K562 (cell line): ENCODE data around the gene ZC3H12C. TPM values are rescaled to one million over a fixed set of nuclear protein-coding genes. Genes with fewer than 3 reads are reported as not detected.

Experiments
- ATAC-seq: fragments of 200-7000 bp; cut with Tn5 transposase; 3 replicates; pipeline ENCODE4 v1.9.1; 2020; ENCODE audit warnings: moderate library complexity
- BruUV-seq: library from RNA; stranded (reverse); fragments of 400-500 nt; replicated peaks from 2 replicates; lab custom pipeline; 2021; lab: Mats Ljungman, UMichigan
- CTCF ChIA-PET: fragments of 300-600 bp; formaldehyde crosslinking; extraction: SDS; loops from one replicate; lab custom pipeline; 2021; ENCODE audit warnings: low intra/inter-chr PET ratio; lab: Yijun Ruan, JAX
- POLR2A ChIA-PET: fragments of 300-600, 350-650 bp; sonication (Branson Sonifier 250); formaldehyde crosslinking; extraction: SDS; loops from one replicate; lab custom pipeline; 2021; ENCODE audit warnings: antibody characterized with exemption, inconsistent platforms; lab: Yijun Ruan, JAX
- DNase-seq, 4 experiments: peaks; one replicate each; pipeline versions ENCODE4 v3.0.0 to v3.0.0-alpha.2; 2011 to 2018; ENCODE audit warnings: low spot score in 3 of 4, mixed read lengths in 3 of 4; ENCODE audit errors: extremely low read depth in 1 of 4
- FAIRE-seq: peaks from 2 replicates; lab custom pipeline; 2011; peaks lifted over from hg19 to GRCh38; lab: Jason Lieb, UNC
- H2AFZ ChIP-seq: 2 replicates; pipeline ENCODE4 v1.6.0; 2011; ENCODE audit warnings: low read depth, low read length, control low read depth, inconsistent platforms
- H3K27ac ChIP-seq: fragments of 200-600 bp; 3 replicates; pipeline ENCODE4 v1.8.0; 2011; ENCODE audit warnings: low read depth, mild to moderate bottlenecking, control low read depth, inconsistent platforms, low read length, moderate library complexity, mixed read lengths; ENCODE audit errors: extremely low read depth
- H3K27me3 ChIP-seq, 2 experiments: fragments of 300-600 bp in 1 of 2; 2 replicates in 1 of 2; 3 replicates in 1 of 2; pipeline versions ENCODE4 v1.6.0 to v1.8.0; 2011; ENCODE audit warnings: inconsistent platforms in 2 of 2, low read length in 2 of 2, mild to moderate bottlenecking in 1 of 2, mixed read lengths in 1 of 2, moderate library complexity in 1 of 2; ENCODE audit not compliant: control insufficient read depth in 2 of 2, insufficient read depth in 2 of 2
- H3K36me3 ChIP-seq: fragments of 300-600 bp; 3 replicates; pipeline ENCODE4 v1.8.0; 2011; ENCODE audit warnings: mild to moderate bottlenecking, low read length, inconsistent platforms; ENCODE audit not compliant: control insufficient read depth, insufficient read depth
- H3K4me1 ChIP-seq, 2 experiments: fragments of 200-600 bp in 1 of 2; replicated peaks in 1 of 2; 2 replicates in 1 of 2; 3 replicates in 1 of 2; pipeline versions ENCODE4 v1.5.1 to v1.8.0; 2011; ENCODE audit warnings: inconsistent platforms in 2 of 2, low read length in 2 of 2, mild to moderate bottlenecking in 1 of 2, mixed read lengths in 1 of 2, moderate library complexity in 1 of 2; ENCODE audit not compliant: control insufficient read depth in 2 of 2, insufficient read depth in 2 of 2
- H3K4me2 ChIP-seq: 2 replicates; pipeline ENCODE4 v1.6.1; 2011; ENCODE audit warnings: low read length, control low read depth, inconsistent platforms, mixed read lengths; ENCODE audit not compliant: insufficient read depth
- H3K4me3 ChIP-seq: fragments of 200-600 bp; sonication (generic), shearing (Covaris generic); 2 replicates; pipeline ENCODE4 v1.5.1; 2016; ENCODE audit warnings: control low read depth, inconsistent platforms
- H3K79me2 ChIP-seq: fragments of 200-600 bp; 3 replicates; pipeline ENCODE4 v1.8.0; 2011; ENCODE audit warnings: low read length, inconsistent platforms; ENCODE audit not compliant: control insufficient read depth, insufficient read depth
- H3K9ac ChIP-seq, 2 experiments: 2 replicates each; pipeline versions ENCODE4 v1.6.0 to v1.6.1; 2011; ENCODE audit warnings: low read depth in 2 of 2, low read length in 2 of 2, control low read depth in 1 of 2, inconsistent platforms in 1 of 2, mild to moderate bottlenecking in 1 of 2, mixed read lengths in 1 of 2; ENCODE audit not compliant: insufficient read depth in 1 of 2
- H3K9me1 ChIP-seq: one replicate; pipeline ENCODE4 v1.6.0; 2011; ENCODE audit warnings: inconsistent platforms, mild to moderate bottlenecking, low read length, moderate library complexity; ENCODE audit not compliant: control insufficient read depth, insufficient read depth
- H3K9me3 ChIP-seq: replicated peaks from 2 replicates; pipeline ENCODE4 v1.5.1; 2011; ENCODE audit warnings: low read depth, low read length, inconsistent platforms; ENCODE audit not compliant: control insufficient read depth, insufficient read depth
- H4K20me1 ChIP-seq: replicated peaks from 2 replicates; pipeline ENCODE4 v1.6.1; 2011; ENCODE audit warnings: low read length, inconsistent platforms, mixed read lengths; ENCODE audit not compliant: control insufficient read depth, insufficient read depth
- NR4A1 ChIP-seq, 2 experiments: fragments of 250-450 bp in 1 of 2; fragments of 450-650 bp in 1 of 2; sonication (Bioruptor Pico) in 1 of 2; IDR thresholded peaks; 2 replicates each; pipeline versions ENCODE4 v1.4.0 to v1.6.1; 2016 to 2020; ENCODE audit warnings: mild to moderate bottlenecking in 2 of 2, missing compliant biosample characterization in 1 of 2, missing genetic modification characterization in 1 of 2, moderate library complexity in 1 of 2
- TEAD1 ChIP-seq, 2 experiments: fragments of 450-650 bp in 1 of 2; sonication (generic) in 1 of 2; formaldehyde crosslinking; IDR thresholded peaks; 2 replicates each; pipeline versions ENCODE4 v1.4.0 to v1.8.0; 2020 to 2022; ENCODE audit warnings: mild to moderate bottlenecking in 2 of 2, missing genetic modification reagents in 1 of 2
- WGBS: fragments of 100-300 bp; shearing (Covaris generic); methylation state at CpG from one replicate; pipeline ENCODE4 v1.1.6; 2016; ENCODE audit warnings: low coverage, mixed read lengths; ENCODE audit not compliant: insufficient coverage; ENCODE audit errors: missing lambda C conversion rate; 5-methylcytosine and 5-hydroxymethylcytosine counted together
- in situ Hi-C: fragments of 300-500 bp; cut with MboI; formaldehyde crosslinking; loops from 4 replicates; pipeline ENCODE4 v1.15.0; 2018; ENCODE audit warnings: inconsistent platforms, mixed read lengths
- intact Hi-C: fragments of 100-400 bp; cut with micrococcal nuclease; formaldehyde crosslinking; loops from 2 replicates; pipeline ENCODE4 v1.14.2; 2022
- polyA plus RNA-seq, 8 experiments: library from polyadenylated mRNA; depleted of rRNA in 4 of 8; stranded (reverse) in 5 of 8; unstranded in 3 of 8; fragments of >200 nt; fragmentation: Nextera tagmentation in 2 of 8; fragmentation: Illumina TruSeq in 1 of 8; extraction: Ambion mirVana in 2 of 8; extraction: Trizol in 1 of 8; gene quantifications; 2 replicates each; pipeline versions ENCODE4 v1.2.1 to v1.2.3, GENCODE V29; 2011 to 2014; ENCODE audit warnings: inconsistent platforms in 1 of 8, missing spikeins in 1 of 8
- total RNA-seq, 7 experiments: library from RNA; depleted of rRNA in 6 of 7; stranded (reverse); fragments of >200 nt in 6 of 7; fragmentation: Illumina TruSeq in 2 of 7; extraction: Trizol in 2 of 7; gene quantifications; 2 replicates each; pipeline versions ENCODE4 v1.2.1 to v1.2.3, GENCODE V29; 2011 to 2021; ENCODE audit warnings: low replicate concordance in 1 of 7

The ZC3H12C gene
- total and polyA plus RNA-seq, 9 of the 15 experiments (the other 6 are each of a cell fraction or from before 2014, with no cell fraction given): 0.56 to 5.9 (median 3.3) TPM

GRCh38 chr11:110092111-110092514 is 1.1 kb upstream of the ZC3H12C start:
- Histone ChIP-seq H3K4me2 (peak overlapping the region; percentile 76), H3K27me3 (peaks cover 0 to 3% of the 10 kb centered on the region in 2 experiments; a peak in 2 of 5 replicates), H3K9me3 (no peaks in the 10 kb centered on the region), H4K20me1 (no peaks in the 10 kb centered on the region), H3K4me3 (peak overlapping the region; percentile 62), H3K27ac (peak overlapping the region; percentile 69; the same call in 2 of the 3 replicates), H2AFZ (peak overlapping the region; percentile 93), H3K9me1 (no peaks in the 10 kb centered on the region), H3K79me2 (peaks cover 20% of the 10 kb centered on the region; the same call in 2 of the 3 replicates), H3K4me1 (peaks cover 4 to 15% of the 10 kb centered on the region in 2 experiments; a peak in 4 of 5 replicates), H3K36me3 (no peaks in the 10 kb centered on the region), H3K9ac (peak overlapping the region; percentile 68 to 92)
- no TSS peak for BruUV-seq
- 55% methylated on average over 11 of the region's 11 CpGs for WGBS
- DNase-seq: no peak
- intact Hi-C loops: loop anchor here (2.0 to 10.0 kb wide), 3 partner anchors 23 to 343 kb away; no protein-coding TSS in a partner anchor
- no peak for ATAC-seq
- in situ Hi-C loops: no loop called here
- ChIA-PET POLR2A (interaction anchor here (1.0 to 1.3 kb wide), 2 partner anchors 30 to 53 kb away, joined by 3 read pairs; no protein-coding TSS in a partner anchor), CTCF (interaction anchor here (1.1 kb wide), 1 partner anchor 239 kb away, joined by 3 read pairs; no protein-coding TSS in a partner anchor)
- peak; percentile 65 for FAIRE-seq
- TF ChIP-seq NR4A1 (CRISPR knock-in tag; IDR thresholded peaks at IDR 0.05) (no peak), NR4A1 (tag; IDR thresholded peaks at IDR 0.05) (no peak), TEAD1 (CRISPR knock-in tag; IDR thresholded peaks at IDR 0.05) (peak in 1 of 2 experiments; percentile 56; a peak in 1 of 4 replicates)
